HG02870 (cell line): ENCODE results near the gene XIRP2.

Experiments
- ATAC-seq: cut with Tn5 transposase; IDR thresholded peaks from one replicate; pipeline ENCODE4 v1.9.1; 2021; ENCODE audit warnings: mild to moderate bottlenecking, moderate library complexity; ENCODE audit not compliant: unreplicated experiment

XIRP2 gene, protein sequence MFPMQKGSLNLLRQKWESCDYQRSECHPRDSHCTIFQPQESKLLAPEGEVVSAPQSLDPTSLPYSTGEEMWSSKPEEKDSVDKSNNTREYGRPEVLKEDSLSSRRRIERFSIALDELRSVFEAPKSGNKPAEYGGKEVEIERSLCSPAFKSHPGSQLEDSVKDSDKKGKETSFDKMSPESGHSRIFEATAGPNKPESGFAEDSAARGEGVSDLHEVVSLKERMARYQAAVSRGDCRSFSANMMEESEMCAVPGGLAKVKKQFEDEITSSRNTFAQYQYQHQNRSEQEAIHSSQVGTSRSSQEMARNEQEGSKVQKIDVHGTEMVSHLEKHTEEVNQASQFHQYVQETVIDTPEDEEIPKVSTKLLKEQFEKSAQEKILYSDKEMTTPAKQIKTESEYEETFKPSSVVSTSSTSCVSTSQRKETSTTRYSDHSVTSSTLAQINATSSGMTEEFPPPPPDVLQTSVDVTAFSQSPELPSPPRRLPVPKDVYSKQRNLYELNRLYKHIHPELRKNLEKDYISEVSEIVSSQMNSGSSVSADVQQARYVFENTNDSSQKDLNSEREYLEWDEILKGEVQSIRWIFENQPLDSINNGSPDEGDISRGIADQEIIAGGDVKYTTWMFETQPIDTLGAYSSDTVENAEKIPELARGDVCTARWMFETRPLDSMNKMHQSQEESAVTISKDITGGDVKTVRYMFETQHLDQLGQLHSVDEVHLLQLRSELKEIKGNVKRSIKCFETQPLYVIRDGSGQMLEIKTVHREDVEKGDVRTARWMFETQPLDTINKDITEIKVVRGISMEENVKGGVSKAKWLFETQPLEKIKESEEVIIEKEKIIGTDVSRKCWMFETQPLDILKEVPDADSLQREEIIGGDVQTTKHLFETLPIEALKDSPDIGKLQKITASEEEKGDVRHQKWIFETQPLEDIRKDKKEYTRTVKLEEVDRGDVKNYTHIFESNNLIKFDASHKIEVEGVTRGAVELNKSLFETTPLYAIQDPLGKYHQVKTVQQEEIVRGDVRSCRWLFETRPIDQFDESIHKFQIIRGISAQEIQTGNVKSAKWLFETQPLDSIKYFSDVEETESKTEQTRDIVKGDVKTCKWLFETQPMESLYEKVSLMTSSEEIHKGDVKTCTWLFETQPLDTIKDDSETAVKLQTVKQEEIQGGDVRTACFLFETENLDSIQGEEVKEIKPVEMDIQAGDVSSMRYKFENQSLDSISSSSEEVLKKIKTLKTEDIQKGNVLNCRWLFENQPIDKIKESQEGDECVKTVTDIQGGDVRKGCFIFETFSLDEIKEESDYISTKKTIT (N-terminal part only)

GRCh38 chr2:166888180-166888579 lies at the start of gene XIRP2:
XIRP2 (plus strand) TSS chr2:166888480; CDS start chr2:166903483, 15,003 bp downstream.
- ATAC-seq, result no peak

- no peak for ATAC-seq
Measured at GRCh38 chr2:166841152-166841551, 47.1 kb upstream of the XIRP2 start.

DNA sequence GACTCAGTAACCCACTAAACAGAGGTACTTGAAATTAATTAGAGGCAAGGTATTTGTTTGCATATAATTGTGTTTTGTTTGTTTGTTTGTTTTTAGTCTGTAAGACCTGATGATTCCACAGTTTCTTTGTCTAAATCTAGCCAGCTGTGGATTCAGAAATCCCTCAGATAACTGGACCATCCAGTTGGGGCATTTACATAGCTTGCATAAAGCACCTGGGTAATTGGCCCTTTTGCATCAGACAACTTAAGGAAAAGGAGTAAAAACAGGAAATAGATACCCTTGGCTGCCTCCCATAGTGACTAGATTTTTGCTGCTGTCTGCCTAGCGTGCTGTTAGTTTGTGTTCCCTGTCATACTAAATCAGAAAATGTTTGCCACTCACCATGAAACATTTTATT lies 46.6 kb upstream of the XIRP2 start:
- no peak for ATAC-seq

DNA sequence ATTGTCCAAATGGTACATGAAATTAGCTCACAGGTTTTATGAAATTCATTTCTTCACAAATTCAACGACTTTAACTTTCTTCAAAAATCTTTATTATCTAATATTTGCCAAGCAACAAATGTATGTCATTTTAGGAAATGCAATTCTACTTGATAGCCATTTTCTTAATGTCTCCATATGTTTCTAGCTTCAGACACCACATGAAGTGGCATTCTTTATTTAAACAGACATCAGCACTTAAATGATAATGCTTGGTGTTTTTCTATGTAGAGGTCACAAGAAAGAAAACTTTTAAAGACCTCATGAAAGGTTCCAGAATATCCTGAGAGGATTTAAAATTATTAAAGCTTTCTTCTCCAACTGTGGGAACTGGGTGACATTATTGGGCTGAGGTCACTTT lies 44.2 kb upstream of the XIRP2 start:
- ATAC-seq, result no peak

- ATAC-seq, result no peak
Measured at GRCh38 chr2:166862468-166863132, 25.7 kb upstream of the XIRP2 start.

DNA sequence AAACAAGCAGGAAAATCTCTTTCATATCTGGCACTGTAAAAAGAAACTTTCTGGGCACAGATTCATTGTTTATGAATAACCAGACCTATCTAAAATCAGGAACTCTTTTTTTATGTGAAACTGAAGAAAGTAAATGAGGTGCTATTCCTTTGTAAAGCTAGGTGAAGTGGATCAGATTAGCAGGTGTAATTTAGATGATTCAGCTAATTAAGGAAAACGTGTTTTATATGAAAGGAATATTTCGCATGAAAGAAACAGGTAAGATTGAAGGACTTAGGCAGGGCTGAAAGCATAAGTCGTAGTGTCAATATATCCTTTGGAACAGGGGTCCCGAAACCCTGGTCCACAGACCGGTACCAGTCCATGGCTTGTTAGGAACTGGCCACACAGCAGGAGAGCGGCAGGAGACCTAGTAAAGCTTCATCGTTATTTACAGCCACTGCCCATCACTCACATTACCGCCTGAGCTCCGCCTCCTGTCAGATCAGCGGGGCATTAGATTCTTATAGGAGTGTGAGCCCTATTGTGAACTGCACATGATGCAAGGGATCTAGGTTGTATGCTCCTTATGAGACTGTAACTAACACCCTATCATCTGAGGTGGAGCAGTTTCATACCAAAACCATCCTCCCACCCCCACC lies 20.3 kb upstream of the XIRP2 start:
- no peak for ATAC-seq

DNA sequence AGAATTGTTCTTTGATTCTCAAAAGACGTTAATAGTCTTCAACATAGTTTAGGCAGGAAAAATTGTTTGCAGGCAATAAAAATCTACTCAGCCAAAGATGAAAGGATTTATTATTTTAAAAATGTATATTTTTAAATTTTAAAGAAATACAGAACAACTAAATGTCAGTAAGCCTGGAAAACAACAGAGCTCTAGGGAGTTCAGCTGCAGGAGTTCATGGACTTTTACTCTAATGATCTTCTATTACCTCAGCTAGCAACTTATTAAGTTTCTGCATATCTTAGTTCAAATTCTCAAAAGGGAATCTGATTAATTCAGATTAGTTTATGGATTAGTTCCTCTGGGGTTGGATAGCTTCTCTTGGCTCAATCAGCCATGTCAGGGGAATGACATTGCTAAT lies 17.9 kb upstream of the XIRP2 start:
- ATAC-seq, result no peak

GRCh38 chr2:166881177-166881576 lies 7.1 kb upstream of the XIRP2 start:
- ATAC-seq, result no peak

DNA sequence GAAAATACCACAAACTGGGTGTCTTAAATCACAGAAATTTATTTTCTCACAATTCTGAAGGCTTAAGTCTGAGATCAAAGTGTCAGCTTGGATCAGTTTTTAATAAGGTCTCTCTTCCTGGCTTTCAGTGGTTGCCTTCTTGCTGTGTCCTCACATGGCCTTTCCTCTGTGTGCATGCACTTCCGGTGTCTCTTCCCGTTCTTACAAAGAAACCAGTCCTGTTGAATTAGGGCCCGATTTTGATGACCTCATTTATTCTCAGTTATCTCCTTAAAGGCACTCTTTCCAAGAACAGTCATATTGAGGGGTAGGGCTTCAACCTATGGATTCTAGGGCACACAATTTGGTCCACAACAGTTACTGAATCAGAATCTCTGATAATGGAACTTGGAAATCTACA lies 5.4 kb upstream of the XIRP2 start:
- ATAC-seq, result no peak

DNA sequence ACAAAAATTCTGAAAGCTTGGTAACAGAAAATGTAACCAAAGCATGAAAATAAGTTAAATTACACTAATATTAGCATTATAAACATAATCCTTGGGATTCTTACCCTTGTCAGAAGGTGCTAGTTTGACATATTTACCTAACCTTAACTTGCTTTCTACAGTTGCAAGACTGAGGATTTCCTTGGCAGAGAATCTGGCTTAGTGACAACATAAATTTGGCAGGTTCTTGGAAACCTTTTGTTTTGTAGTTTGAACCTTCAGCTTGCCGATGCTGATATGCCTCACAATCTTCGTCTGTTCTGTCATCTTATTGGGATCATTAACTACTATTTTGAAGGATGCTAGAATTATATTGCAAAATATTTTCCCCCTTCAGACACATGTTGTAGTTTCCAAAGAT lies 3.4 kb downstream of the XIRP2 start:
- ATAC-seq, result no peak

GRCh38 chr2:166892397-166892796 lies 4.1 kb downstream of the XIRP2 start:
- ATAC-seq, result no peak

DNA sequence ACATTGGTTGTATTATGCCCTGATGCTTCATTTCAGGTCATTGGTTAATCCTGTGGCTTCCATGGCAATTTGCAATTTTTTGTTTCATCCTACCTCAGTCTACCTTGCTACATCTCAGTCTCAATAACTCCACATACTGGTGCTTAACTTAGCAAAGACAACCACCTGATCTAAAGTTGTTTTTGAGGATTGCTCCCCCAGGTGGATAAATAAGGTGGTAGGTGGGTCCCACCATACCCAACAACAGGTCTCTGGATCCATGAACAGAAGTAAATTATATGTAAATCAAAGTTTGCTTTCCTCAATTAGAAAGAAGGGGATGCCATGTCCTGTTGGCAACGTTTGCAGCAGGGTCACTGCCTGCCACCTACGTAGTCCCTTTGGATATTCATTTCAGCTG lies 7.0 kb downstream of the XIRP2 start:
- ATAC-seq, result no peak

GRCh38 chr2:166897666-166898065 lies 9.4 kb downstream of the XIRP2 start:
- no peak for ATAC-seq

GRCh38 chr2:166899676-166900075 lies 11.4 kb downstream of the XIRP2 start:
- ATAC-seq, result no peak

DNA sequence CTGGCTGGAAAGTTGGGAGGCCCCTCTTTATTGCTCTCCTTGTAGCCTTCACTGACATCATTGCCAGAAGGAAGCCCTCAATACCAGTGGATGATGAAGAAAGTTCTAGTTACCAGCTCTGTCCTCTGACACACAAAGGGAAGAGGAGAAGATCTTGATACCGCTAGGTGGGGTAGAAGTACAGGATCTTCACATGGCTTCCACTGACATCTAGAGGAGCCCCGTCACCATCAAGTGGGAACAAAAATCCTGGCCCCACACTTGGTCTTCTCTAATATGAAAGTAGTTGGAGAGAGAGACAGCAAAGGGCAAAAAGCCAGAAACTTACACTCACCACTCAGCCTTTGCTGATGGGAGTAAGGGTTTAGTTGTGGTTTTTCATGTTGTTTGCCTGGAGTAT lies 12.4 kb downstream of the XIRP2 start:
- no peak for ATAC-seq

DNA sequence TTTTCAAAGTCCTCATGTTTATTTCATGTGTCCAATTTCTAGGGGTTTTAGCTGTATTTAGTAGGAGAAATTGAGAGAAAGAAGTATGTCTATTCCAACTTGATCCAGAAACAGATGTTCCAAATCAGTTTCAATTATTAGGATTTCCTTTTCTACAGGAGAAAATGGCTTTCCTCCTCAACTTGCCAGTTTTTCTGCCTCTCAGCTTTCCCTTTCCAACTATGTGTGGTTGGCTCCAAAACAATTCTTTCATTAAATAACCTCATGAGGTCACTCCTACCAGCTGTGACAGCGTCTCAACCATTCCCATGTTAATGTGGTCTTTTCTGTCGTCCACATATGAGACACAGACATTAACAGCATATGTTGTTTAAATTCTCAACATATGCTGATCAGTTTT lies 13.1 kb downstream of the XIRP2 start:
- no peak for ATAC-seq

- no peak for ATAC-seq
Measured at GRCh38 chr2:166916987-166917386, 28.7 kb downstream of the XIRP2 start.

DNA sequence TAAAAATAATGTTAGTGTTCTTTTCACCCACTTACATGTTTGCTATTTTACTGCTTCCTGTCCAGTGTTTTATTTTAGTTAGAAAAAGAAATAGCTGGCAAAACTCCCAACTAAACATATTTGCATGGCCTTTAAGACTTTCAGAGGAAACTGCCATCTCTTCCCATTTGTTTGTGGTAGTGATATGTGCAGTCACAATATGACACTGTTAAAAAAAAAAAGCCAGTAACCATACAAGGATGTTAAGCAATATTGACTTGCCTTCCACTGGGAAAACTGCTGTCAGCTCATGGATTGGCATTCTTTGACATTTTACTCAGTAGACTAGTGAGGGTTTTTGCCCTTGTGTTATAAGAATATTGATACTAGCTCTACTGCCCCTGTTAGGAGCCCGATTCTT lies 29.1 kb downstream of the XIRP2 start:
- no peak for ATAC-seq

DNA sequence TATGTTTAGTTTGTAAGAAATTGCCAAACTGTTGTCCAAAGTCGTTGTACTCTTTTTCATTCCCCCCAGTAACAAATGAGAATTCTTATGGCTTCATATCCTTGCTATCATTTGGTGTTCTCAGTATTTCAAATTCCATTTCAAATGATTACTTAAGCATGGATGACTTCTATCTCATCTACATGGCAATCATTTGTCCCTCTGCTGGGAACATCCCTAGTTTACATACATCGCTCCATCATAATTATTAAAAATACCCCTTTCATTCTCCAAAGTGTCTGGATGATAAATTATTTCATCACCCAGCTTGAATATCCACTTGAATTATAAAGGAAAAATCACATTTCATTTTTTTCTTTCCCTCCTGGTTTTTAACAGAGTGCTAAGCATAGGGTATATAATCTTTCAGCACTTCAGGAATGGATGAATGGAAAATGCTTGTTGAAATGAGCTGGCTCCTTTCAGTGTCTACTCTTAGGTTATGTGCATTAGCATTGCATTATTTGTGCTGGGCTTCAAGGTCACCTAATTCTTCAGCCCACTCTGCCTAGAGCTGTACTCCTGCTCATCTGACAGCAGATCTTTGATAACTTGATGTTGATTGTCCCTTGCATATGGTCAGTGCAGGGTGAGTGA lies 33.1 kb downstream of the XIRP2 start:
- ATAC-seq, result no peak

DNA sequence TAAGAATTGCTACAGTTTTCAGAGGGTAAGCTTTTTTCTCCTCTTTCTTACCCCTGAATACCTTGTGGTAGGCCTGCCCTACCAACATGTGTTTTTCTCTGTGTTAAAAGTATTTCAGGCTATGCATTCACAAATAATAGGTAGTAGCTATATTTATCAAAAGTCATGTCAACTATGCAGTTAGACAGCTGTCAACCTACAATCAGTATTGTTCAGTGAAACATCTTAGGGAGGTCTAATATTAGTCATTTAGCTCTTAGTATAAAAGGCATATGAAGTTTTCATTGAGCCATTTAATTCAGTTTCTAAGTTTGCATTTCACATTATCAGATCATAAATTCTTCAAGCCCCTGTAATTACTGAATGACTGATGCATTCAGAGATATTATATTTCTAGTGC lies 36.7 kb downstream of the XIRP2 start:
- ATAC-seq, result no peak
